ENCODE measurements around the gene KIF11. TPM values are rescaled to one million over a fixed set of nuclear protein-coding genes. Genes with fewer than 3 reads are reported as not detected.
A peak's percentile ranks its signal among the peaks of the same experiment; 100 is the strongest.

Gene KIF11
- total and polyA plus RNA-seq, 2 of the 4 experiments (the other 2 are of a cell fraction) = 8.8 to 18.3 TPM

- POLR2A ChIA-PET (ENCODE audit: unreplicated experiment) = no interaction called here
- no peaks in the 10 kb centered on the region for H3K36me3 ChIP-seq (ENCODE audit: control insufficient read depth, insufficient read depth, low read length)
- dilution Hi-C loops (cut with HindIII; ENCODE audit: low sequenced_read_pairs, unreplicated experiment) = no loop called here
These were observed 64.1 kb downstream of the KIF11 start for GRCh38 chr10:92657024-92657423.

More at GRCh38 chr10:92657024-92657423, 64.1 kb downstream of the KIF11 start:
- no peak overlapping the region for H3K14ac ChIP-seq (replicated peaks; ENCODE audit: low read depth, low read length)
- no peak overlapping the region for H4K91ac ChIP-seq (ENCODE audit: insufficient read depth, low read depth, low read length)
- intact Hi-C loops (cut with micrococcal nuclease) (no loop called here), in situ Hi-C loops (cut with MboI; ENCODE audit: low sequenced_read_pairs) (no loop called here)
- peaks cover 4% of the 10 kb centered on the region for H3K4me1 ChIP-seq (ENCODE audit: control insufficient read depth, insufficient read depth, low read length)
- H3K9me1 ChIP-seq (ENCODE audit: insufficient read depth, low read length) = no peaks in the 10 kb centered on the region
- H2BK120ac ChIP-seq (ENCODE audit: low read depth, low read length) = no peak overlapping the region
- peak; percentile 41 for DNase-seq
- TF ChIP-seq SMC3 (IDR thresholded peaks at IDR 0.05; ENCODE audit: low read depth, low read length) (no peak), CEBPB (IDR thresholded peaks at IDR 0.05; ENCODE audit: low read depth, low read length) (peak; percentile 75), USF2 (IDR thresholded peaks at IDR 0.05; ENCODE audit: low read depth, low read length) (no peak), RAD21 (IDR thresholded peaks at IDR 0.05; ENCODE audit: low read length) (no peak)
- no peak overlapping the region for H3K23ac ChIP-seq (ENCODE audit: low read depth, low read length)
- H4K20me1 ChIP-seq (ENCODE audit: insufficient read depth, low read length) = no peaks in the 10 kb centered on the region
- H2BK15ac ChIP-seq (ENCODE audit: low read depth, low read length) = no peak overlapping the region
- H3K4me3 ChIP-seq (ENCODE audit: insufficient read depth, low read depth, low read length) = no peak overlapping the region
- no peak overlapping the region for H2AFZ ChIP-seq (replicated peaks; ENCODE audit: low read length, poor library complexity)
- H3K79me1 ChIP-seq (ENCODE audit: low read depth in 1 of 2, low read length in 2 of 2) = peaks cover 3 to 4% of the 10 kb centered on the region in 2 experiments; a peak in 2 of 4 replicates
- peak; percentile 37; the same call in 1 of the 2 replicates for ATAC-seq (ENCODE audit: low read depth)
- H3K9me3 ChIP-seq (ENCODE audit: control insufficient read depth, insufficient read depth, low read length) = no peaks in the 10 kb centered on the region
- H2AK9ac ChIP-seq (replicated peaks; ENCODE audit: low read depth, low read length, poor library complexity) = no peak overlapping the region
- H2AK5ac ChIP-seq (ENCODE audit: low read depth, low read length) = no peak overlapping the region
- no peak overlapping the region for H3K27ac ChIP-seq (ENCODE audit: insufficient read depth, low read length)
- H4K5ac ChIP-seq (ENCODE audit: low read depth, low read length) = no peak overlapping the region
- H3K18ac ChIP-seq (ENCODE audit: low read depth, low read length) = no peak overlapping the region
- no peak overlapping the region for H3K4ac ChIP-seq (ENCODE audit: low read depth, low read length)
- CTCF ChIA-PET = interaction anchor here (0.6 to 1.1 kb wide), 4 partner anchors 20 to 49 kb away, joined by 3 read pairs; no protein-coding TSS in a partner anchor
- H3K27me3 ChIP-seq (ENCODE audit: control insufficient read depth, insufficient read depth, low read length) = no peaks in the 10 kb centered on the region
- BruUV-seq (replicated peaks) = no TSS peak
- no peak overlapping the region for H3K56ac ChIP-seq (ENCODE audit: extremely low read depth, insufficient read depth, low read length)
- no CpG with 5 or more reads among the region's 5 CpGs for WGBS, 2 experiments (ENCODE audit: extremely low coverage in 2 of 2, insufficient read length in 1 of 2)
- no peak overlapping the region for H3K4me2 ChIP-seq (ENCODE audit: low read depth, low read length)
- H2BK5ac ChIP-seq (ENCODE audit: low read depth, low read length, poor library complexity, severe bottlenecking) = no peak overlapping the region
- H2BK20ac ChIP-seq (ENCODE audit: low read depth, low read length) = no peak overlapping the region
- no peak overlapping the region for H3K9ac ChIP-seq (ENCODE audit: low read depth, low read length)
- H4K8ac ChIP-seq (ENCODE audit: low read depth in 2 of 2, low read length in 2 of 2) = no peak overlapping the region
